Stimulated activated CD4-positive, alpha-beta T cell treated with anti-CD3 and anti-CD28 coated beads, Interleukin-4, amount 100 ng/mL, for 4 hours (primary cell): Measurements from ENCODE around the gene ZNF566.

Source experiments
- DNase-seq, 2 experiments: peaks; one replicate each; pipeline ENCODE4 v3.0.0-alpha.2; 2020

Gene ZNF566

DNA sequence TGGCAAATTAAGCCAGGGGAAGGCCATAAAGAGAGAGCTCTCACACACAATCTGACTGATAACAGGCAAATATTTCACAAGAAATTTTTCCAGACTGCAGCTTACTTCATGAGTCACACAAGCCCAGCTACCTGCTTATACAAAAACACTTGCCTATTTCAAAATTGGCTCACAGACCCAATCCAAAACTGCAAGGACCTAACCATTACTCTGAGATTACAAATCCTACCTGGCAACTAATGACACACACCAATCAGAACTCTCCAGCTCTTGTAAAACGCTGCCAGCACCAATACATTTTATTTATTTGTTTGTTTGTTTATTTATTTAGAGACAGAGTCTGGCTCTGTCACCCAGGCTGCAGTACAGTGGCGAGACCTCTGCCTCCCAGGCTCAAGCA, 52.8 kb downstream of the ZNF566 start:
- no peak for DNase-seq

DNA sequence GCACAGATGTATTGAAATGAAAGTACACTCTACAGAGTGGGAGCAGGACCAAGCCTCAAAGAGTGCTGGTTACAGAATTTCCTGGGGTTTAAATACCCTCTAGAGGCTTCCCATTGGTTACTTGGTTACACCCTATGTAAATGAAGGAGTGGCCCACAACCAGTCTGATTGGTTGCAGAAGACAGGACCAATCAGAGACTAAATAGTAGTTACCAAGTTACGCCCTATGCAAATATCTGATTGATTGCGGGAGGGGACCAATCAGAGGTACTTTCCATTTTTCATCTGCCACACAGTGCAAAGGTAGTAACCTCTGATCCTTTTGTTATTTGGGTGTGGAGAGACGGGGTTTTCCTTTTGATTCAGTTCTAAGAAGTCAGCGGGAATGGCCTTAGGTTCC, 65.4 kb downstream of the ZNF566 start:
- DNase-seq, result no peak

DNA sequence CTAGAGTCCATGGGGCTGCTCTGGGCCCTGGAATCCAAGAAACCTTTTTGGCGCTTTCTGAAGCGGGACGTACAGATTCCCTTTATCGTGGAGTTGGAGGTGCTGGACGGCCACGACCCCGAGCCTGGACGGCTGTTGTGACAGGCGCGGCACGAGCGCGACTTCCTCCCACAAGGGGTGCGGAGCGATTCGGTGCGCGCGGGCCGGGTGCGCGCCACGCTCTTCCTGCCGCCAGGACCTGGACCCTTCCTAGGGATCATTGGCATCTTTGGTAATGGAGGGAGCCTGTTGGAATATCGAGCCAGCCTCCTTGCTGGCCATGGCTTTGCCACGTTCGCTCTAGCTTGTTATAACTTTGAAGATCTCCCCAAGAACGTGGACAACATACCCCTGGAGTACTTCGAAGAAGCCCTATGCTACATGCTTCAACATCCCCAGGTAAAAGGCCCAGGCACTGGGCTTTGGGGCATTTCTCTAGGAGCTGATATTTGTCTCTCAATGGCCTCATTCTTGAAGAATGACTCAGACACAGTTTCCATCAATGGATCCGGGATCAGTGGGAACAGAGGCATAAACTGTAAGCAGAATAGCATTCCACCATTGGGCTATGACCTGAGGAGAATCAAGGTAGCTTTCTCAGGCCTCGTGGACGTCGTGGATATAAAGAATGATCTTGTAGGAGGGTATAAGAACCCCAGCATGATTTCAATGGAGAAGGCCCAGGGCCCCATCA, 67.4 kb downstream of the ZNF566 start:
- no peak for DNase-seq

DNA sequence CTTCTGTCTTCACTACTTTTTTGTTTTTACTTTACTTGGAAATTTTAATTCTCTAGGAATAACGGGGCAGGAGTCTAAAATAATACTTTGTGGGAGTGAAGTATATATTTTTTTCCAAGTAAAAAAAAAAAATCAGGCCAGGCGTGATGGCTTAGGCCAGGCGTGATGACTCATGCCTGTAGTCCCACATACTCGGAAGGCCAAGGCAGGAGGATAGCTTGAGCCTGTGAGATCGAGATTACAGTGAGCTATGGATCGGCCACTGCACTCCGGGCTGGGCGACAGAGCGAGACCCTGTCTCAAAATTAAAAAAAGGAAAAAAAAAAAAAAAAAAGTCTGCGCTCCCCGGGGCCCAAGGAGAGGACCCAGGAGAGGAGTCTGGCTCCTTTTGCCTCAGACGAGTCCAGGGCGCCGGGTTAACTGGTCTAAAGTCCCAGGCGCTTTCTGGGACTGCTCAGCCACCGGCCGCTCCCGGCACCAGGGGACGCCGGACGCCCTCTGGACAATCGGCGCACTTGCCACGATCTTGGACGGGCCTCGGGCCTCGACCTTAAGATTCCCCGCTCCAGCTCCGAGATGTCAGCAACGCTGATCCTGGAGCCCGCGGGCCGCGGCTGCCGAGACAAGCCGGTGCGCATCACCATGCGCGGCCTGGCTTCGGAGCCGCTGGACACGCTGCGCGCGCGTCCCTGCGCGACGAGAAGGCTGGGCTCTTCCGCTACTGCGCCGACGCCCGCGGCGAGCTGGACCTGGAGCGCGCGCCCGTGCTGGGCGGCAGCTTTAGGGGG, 68.2 kb downstream of the ZNF566 start:
- no peak for DNase-seq

DNA sequence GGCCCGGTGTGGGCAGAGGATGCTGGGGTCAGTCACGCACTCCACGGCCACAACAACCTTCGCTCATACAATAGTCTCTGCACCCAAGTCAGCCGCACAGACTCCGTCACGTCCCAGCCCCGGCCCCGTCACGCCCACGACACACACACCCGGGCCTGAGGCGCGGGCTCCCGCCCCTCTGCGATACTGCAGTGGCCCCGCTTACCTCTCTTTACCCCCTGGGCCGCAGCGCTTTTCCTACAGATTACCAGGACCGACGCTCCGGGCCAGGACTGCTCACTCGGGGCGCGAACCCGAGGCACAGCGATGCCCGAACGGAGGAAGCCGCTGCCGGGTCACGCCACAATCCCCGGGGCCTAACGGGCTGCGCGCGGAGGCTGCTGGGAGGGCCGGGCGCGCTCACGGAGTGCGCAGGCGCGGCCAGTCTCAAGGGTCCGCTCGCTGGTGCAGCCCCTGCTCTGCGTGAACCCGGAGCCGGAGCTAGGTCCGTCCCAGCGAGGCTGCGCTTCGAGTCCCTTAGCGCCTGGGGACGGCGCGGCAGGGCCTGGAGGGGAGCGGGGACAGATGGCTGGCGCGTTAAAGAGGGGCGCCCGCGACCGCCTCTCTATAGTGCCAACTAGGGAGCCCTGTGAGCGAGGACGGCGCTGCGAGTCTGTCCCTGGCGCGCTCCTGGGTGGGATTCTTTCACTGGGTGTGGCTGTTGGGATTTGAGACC, 70.9 kb downstream of the ZNF566 start, which contains the start of gene ZFP82:
Gene ZFP82, minus strand, starts transcription at position 358 of the 715 bp plus-strand sequence. CDS start 8,855 bp downstream, outside the sequence.
- peak; percentile 73 to 74 for DNase-seq

DNA sequence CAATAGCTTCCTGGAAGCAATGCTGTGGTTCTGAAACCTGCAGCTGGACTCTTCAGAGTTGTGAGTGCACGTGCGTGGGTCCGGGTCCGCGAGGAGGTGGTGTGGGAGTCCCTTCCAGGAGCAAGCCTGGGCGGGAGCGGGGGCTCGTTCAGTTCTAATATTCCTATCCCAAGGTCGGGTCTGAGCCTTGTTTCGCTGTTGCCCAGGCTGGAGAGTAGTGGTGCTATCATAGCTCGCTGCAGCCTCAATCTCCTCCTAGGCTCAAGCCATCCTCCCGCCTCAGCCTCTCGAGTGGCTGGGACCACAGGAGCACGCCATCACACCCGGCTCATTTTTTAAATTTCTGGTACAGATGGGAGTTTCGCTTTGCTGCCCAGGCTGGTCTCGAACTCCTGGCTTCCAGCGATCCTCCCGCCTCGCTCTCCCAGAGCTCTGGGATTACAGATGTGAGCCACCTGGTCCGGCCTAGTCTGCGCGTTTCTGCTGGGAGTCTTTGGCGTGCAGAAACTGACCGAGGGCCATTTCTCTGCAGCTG, 71.5 kb downstream of the ZNF566 start:
- DNase-seq, result no peak

DNA sequence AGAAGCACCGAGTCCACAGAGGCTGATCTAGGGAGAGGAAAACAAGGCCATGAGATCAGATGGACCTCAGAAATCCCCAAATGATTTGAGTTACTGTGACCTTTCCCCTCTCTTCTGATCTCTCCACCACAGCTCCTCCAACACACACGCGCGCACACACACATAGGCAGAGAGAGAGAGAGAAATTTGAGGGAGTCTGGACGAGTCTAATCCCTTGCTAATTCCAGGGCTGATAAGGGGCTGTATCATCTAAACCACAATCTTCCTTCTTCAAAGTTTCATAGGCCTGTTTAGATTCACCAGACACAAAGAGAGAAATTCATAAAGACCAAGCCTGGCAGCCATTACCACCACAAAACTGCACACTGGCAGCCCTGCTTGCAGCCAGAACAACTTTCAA, 79.5 kb downstream of the ZNF566 start:
- no peak for DNase-seq

DNA sequence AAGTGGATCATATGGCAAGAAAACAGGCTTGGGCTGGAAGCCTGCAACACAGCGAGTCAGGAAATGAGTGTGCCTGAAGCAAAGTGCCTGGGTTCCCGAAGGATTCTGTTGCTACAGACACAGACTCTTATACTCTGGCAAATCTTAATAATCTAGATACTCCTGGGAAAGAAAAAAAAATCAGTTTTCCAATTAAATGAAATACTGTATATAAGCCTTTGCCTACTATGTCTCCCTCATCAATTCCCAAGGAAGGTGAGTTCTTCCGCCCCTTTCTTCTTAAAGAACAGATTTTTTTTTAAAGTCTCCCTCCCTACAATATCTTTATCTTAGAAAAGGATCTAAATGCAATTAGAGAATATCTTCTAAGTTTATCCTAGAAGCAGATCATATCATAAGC, 81.3 kb downstream of the ZNF566 start:
- no peak for DNase-seq

DNA sequence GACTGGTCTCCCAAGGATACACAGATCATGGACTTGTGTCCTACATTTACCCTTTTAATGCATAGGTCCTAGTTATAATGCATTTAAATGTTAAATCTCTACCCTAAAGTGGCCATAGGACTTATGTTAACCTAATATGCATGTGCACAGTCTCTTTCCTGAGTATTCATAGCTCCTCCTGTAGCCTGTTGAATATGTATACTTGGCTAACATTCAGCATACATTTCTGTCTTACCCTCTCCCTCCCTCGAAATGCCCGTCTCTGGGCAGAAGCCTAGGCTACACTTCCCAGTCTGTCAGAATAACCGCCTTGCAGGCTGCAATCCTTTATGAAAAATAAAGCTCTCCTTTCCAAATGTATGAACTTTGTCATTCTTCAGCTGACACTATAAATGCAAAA, 84.9 kb downstream of the ZNF566 start:
- DNase-seq, result no peak

DNA sequence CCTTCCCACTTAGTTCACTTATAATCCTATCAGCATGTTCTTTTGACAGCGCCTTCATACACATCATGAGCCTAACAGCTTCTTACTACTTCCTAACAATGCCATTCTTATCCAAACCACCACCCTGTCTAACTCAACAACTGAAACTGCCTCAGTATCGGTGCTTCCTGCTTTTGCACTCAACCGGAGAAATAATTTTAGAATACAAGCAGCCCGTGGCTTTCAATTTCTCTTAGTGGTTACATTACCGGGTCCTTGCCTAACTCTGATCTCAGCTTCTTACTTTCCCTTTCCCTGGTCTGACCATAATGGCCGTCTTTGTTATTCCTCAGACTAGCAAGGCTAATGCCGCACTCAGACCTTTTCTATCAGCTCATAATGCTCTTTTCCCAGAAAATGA, 87.9 kb downstream of the ZNF566 start:
- DNase-seq, result no peak

DNA sequence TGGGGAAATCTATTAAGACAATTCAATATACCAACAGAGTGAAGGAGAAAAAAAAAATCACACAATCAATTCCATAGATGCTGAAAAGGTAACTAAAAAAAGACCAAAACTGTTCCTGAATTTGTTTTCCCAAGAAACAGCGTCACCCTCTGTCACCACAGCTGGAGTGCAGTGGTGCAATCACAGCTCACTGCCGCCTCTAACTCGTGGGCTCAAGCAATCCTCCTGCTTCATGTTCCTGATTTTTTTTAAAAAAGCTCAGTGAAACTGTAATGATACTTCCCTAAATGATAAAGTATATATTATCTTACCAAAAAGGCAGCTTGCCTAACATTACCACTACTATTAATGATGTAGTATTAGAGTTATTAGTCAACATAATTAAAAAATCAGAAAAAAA, 90.8 kb downstream of the ZNF566 start:
- no peak for DNase-seq
